Body of pancreas (tissue), 4 donors: Measurements from ENCODE around the gene CMIP. TPM values are rescaled to one million over a fixed set of nuclear protein-coding genes. Genes with fewer than 3 reads are reported as not detected.

Experiments
- ATAC-seq: fragments of 150-250 bp; one replicate; pipeline ENCODE4 v1.9.1; 2016
- DNase-seq, 4 donors: peaks; one replicate each; pipeline ENCODE4 v3.0.0-alpha.2; 2019
- H3K27ac ChIP-seq, 4 donors: fragments of 200-600 bp; sonication (generic); 1 replicate in 3 of 4; 2 replicates in 1 of 4; pipeline versions ENCODE4 v1.5.1 to v1.6.1; 2016 to 2019; ENCODE audit warnings: mild to moderate bottlenecking in 1 of 4, mixed read lengths in 1 of 4, moderate library complexity in 1 of 4
- H3K27me3 ChIP-seq, 2 donors: fragments of 200-600 bp; sonication (generic); one replicate each; pipeline ENCODE4 v1.6.0; 2016; ENCODE audit warnings: mild to moderate bottlenecking in 1 of 2
- H3K36me3 ChIP-seq, 2 donors: fragments of 200-600 bp; sonication (generic); replicated peaks in 1 of 2; 2 replicates each; pipeline ENCODE4 v1.5.1; 2016; ENCODE audit warnings: low read depth in 2 of 2; ENCODE audit not compliant: insufficient read depth in 1 of 2
- H3K4me1 ChIP-seq: fragments of 200-600 bp; sonication (generic); one replicate; pipeline ENCODE4 v1.6.0; 2016
- H3K4me3 ChIP-seq, 2 donors: fragments of 200-600 bp; sonication (generic); 1 replicate in 1 of 2; 2 replicates in 1 of 2; pipeline ENCODE4 v1.5.1; 2016 to 2019
- H3K9me3 ChIP-seq, 3 donors: fragments of 200-600 bp; sonication (generic); 1 replicate in 2 of 3; 2 replicates in 1 of 3; pipeline ENCODE4 v1.5.1; 2016
- POLR2A ChIP-seq, 3 donors: fragments of 450-650 bp; IDR thresholded peaks; one replicate each; pipeline ENCODE4 v1.6.1; 2016; ENCODE audit warnings: antibody characterized with exemption in 3 of 3, mild to moderate bottlenecking in 2 of 3
- WGBS, 2 donors: methylation state at CpG; one replicate each; pipeline ENCODE4 v1.1.5; 2017; 5-methylcytosine and 5-hydroxymethylcytosine counted together
- intact Hi-C: fragments of 100-400 bp; cut with DNase I; formaldehyde crosslinking; loops from one replicate; pipeline ENCODE4 v1.15.1; 2023
- total RNA-seq, 2 donors: library from RNA; depleted of rRNA; stranded (reverse); fragments of >200 nt; gene quantifications; one replicate each; pipeline ENCODE4 v1.1.0, GENCODE V29; 2016
- TF ChIP-seq, protein P1 (sequence below), 7 experiments: fragments of 450-650 bp in 4 of 7; fragments of 200-600 bp in 3 of 7; sonication (generic) in 3 of 7; IDR thresholded peaks; one replicate each; pipeline ENCODE4 v1.5.1; 2016 to 2019; ENCODE audit warnings: antibody characterized with exemption in 7 of 7

CMIP gene
- total RNA-seq, 2 donors from 2014 or later, result 18.7 to 18.8 TPM

DNA sequence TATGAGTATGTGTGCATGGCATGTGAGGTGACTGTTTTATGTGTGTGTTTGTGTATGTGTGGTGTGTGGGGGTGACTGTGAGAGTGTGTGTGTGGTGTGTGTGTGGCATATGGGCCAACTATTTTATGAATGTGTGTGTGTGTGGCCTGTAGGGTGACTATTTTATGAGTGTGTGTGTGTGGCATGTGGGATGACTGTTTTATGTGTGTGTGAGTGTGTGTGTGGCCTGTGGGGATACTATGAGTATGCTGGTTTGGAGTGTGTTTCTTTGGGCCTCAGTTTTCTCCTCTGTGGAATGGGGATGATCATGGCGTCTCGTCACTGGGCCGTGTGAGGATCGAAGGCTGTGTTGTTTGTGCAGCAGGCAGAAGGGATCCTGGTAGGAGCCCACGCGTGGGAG is 182.4 kb downstream of the CMIP start:
- H3K9me3 ChIP-seq, result no peaks in the 10 kb centered on the region
- intact Hi-C loops, result no loop called here
- TF ChIP-seq POLR2A (IDR thresholded peaks at IDR 0.05), result no peak
- TF ChIP-seq, protein P1, sequence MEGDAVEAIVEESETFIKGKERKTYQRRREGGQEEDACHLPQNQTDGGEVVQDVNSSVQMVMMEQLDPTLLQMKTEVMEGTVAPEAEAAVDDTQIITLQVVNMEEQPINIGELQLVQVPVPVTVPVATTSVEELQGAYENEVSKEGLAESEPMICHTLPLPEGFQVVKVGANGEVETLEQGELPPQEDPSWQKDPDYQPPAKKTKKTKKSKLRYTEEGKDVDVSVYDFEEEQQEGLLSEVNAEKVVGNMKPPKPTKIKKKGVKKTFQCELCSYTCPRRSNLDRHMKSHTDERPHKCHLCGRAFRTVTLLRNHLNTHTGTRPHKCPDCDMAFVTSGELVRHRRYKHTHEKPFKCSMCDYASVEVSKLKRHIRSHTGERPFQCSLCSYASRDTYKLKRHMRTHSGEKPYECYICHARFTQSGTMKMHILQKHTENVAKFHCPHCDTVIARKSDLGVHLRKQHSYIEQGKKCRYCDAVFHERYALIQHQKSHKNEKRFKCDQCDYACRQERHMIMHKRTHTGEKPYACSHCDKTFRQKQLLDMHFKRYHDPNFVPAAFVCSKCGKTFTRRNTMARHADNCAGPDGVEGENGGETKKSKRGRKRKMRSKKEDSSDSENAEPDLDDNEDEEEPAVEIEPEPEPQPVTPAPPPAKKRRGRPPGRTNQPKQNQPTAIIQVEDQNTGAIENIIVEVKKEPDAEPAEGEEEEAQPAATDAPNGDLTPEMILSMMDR (IDR thresholded peaks at IDR 0.05), result no peak
- no peak overlapping the region for H3K27ac ChIP-seq
- no peak overlapping the region for H3K4me3 ChIP-seq
- peaks cover 20% of the 10 kb centered on the region for H3K4me1 ChIP-seq
- DNase-seq (no peak), ATAC-seq (no peak)
- no peaks in the 10 kb centered on the region for H3K27me3 ChIP-seq
- WGBS, 2 donors, result 87% methylated on average over 4 to 6 of the region's 6 CpGs
- H3K36me3 ChIP-seq, result no peaks in the 10 kb centered on the region

DNA sequence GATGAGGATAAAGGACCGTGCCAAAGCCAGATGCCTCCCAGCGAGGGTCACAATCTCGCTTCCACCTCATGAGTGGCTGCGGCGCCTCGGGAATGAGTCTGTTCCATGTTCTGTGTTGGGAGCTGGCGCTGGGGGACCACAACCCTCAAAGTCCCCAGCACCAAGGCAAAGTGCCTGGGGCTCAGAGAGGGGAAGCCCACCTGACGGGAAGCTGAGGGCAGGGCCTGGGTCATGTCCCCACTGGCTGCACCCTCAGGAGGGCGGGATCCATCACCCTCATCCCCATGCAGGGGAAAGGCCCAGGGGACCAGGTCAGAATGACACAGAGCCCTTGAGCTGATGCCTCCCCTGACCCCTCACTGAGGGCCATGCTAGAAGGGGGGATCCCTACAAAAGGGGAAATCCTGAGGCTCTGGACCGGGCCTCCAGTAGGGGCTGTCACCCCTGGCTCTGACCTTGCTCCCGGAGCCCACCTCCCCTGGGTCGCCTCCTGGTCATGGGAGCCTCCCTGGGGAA is 183.2 kb downstream of the CMIP start:
- intact Hi-C loops, result no loop called here
- H3K4me1 ChIP-seq, result peaks cover 20% of the 10 kb centered on the region
- H3K27ac ChIP-seq, result no peak overlapping the region
- H3K36me3 ChIP-seq, result no peaks in the 10 kb centered on the region
- no peak for ATAC-seq
- H3K9me3 ChIP-seq, result no peaks in the 10 kb centered on the region
- TF ChIP-seq, protein P1 (IDR thresholded peaks at IDR 0.05), result no peak
- no peak for TF ChIP-seq POLR2A (IDR thresholded peaks at IDR 0.05)
- WGBS, 2 donors, result 40 to 88% methylated on average over 1 to 12 of the region's 12 CpGs
- no peaks in the 10 kb centered on the region for H3K27me3 ChIP-seq
- DNase-seq, result no peak
- H3K4me3 ChIP-seq, result no peak overlapping the region

GRCh38 chr16:81629034-81629802 is 184.6 kb downstream of the CMIP start:
- DNase-seq, result no peak
- no peak for ATAC-seq
- H3K9me3 ChIP-seq, result no peaks in the 10 kb centered on the region
- TF ChIP-seq, protein P1 (IDR thresholded peaks at IDR 0.05), result no peak
- no peak for TF ChIP-seq POLR2A (IDR thresholded peaks at IDR 0.05)
- 82 to 83% methylated on average over 23 to 26 of the region's 26 CpGs for WGBS, 2 donors
- intact Hi-C loops, result no loop called here
- no peaks in the 10 kb centered on the region for H3K36me3 ChIP-seq
- H3K27me3 ChIP-seq, result no peaks in the 10 kb centered on the region
- peaks cover 21% of the 10 kb centered on the region for H3K4me1 ChIP-seq
- no peak overlapping the region for H3K4me3 ChIP-seq
- no peak overlapping the region for H3K27ac ChIP-seq

DNA sequence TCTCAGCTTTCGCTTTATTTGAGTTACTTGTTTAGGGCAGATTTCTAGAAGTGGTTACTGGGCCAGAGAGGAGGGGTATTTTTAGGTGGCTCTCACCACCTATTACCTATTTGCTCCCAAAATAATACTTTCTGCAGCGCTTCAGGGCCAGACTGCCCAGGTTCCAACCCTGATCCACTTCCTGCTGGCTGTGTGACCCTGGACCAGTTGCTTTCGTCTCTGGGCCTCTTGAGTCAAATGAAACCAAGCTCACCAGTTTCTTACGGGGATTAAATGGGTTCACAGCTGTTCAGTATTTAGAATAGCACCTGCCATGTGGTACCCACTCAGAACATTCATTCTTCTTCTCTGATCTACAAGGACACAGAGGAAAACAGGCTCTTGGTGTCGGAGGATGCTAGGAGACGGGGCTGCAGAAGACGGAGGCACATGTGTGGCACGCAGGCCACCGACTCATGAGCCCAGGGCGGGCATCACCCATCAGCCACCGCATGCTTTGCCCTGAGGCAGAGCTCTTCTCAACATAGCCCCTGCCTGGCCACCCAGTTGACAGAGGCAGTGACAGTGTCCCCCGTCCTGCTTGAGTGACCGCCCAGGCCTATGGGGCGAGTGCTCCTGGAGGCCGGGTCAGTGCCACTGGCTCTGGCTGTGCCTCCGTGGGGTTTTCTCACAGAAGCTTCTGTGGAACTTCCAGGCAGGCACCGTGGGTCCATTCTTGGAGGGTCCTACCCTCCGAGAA is 185.5 kb downstream of the CMIP start:
- no peaks in the 10 kb centered on the region for H3K36me3 ChIP-seq
- H3K4me1 ChIP-seq, result peaks cover 22% of the 10 kb centered on the region
- 91 to 95% methylated on average over 12 to 18 of the region's 18 CpGs for WGBS, 2 donors
- TF ChIP-seq POLR2A (IDR thresholded peaks at IDR 0.05), result no peak
- TF ChIP-seq, protein P1 (IDR thresholded peaks at IDR 0.05), result no peak
- DNase-seq, result no peak
- intact Hi-C loops, result loop anchor here (10.0 kb wide), 1 partner anchor 95 kb away; no protein-coding TSS in a partner anchor
- ATAC-seq, result no peak
- H3K9me3 ChIP-seq, result no peaks in the 10 kb centered on the region
- H3K27me3 ChIP-seq, result no peaks in the 10 kb centered on the region
- H3K27ac ChIP-seq, result no peak overlapping the region
- H3K4me3 ChIP-seq, result no peak overlapping the region
